ENCODE results near the gene TTLL11.

The TTLL11 gene

GRCh38 chr9:121844562-121844961, 248.5 kb downstream of the TTLL11 start:
- DNase-seq: no peak

DNA sequence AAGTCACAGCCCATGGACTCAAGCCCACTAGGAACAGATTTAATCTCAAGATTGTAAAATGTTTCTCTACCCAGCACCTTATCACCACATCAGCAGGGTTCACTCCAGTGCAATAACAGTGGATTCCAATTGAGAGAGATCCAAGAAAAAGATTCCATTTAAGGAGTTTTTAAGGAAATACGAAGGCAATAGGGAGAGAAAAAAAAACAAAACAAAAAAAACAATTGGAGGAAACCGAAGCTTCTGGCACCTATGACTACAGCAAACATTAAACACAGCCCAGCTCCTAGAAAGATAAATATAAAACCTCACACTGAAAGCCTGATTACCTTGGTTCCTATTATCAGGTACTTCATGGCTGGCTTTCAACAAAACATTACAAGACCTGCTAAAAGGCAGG, 249.0 kb downstream of the TTLL11 start:
- no peak for DNase-seq

GRCh38 chr9:121842612-121842978, 250.5 kb downstream of the TTLL11 start:
- DNase-seq: no peak

DNA sequence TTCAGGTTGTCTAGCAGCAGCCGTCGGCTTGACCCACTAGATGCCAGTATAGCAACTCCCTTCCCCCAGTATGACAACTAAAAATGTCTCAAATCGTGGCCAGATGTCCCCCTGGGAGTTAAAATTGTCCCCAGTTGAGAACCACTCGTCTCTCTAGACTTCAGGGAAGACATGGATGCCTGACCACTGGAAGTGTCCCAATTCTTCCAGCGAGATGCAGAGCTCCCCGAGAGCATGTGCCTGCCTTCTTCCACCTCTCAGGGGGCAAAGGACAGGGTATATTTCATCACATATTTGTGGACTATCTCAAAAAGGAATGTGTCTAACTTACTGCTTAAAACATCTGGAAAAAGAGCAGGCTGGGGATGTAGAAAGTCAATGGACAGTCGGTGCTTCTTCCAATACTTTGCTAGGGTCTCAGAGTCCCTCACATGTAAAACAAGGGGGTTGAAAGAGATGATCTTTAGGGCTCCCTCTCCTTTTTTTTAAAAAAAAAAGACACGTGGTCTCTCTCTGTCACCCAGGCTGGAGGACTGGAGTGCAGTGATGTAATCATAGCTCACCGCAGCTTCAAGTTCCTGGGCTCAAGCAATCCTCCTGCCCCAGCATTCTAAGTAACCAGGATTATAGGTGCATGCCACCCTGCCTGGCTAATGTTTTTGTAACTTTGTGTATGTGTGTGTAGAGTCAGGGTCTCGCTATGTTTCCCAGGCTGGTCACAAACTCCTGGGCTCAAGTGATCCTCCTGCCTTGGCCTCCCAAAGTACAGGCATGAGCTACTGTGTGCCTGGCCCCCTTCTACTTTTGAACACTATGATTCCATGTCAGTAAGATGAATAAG, 251.1 kb downstream of the TTLL11 start:
- DNase-seq: no peak

- no peak for DNase-seq
These were observed 252.0 kb downstream of the TTLL11 start for GRCh38 chr9:121840838-121841760.

DNA sequence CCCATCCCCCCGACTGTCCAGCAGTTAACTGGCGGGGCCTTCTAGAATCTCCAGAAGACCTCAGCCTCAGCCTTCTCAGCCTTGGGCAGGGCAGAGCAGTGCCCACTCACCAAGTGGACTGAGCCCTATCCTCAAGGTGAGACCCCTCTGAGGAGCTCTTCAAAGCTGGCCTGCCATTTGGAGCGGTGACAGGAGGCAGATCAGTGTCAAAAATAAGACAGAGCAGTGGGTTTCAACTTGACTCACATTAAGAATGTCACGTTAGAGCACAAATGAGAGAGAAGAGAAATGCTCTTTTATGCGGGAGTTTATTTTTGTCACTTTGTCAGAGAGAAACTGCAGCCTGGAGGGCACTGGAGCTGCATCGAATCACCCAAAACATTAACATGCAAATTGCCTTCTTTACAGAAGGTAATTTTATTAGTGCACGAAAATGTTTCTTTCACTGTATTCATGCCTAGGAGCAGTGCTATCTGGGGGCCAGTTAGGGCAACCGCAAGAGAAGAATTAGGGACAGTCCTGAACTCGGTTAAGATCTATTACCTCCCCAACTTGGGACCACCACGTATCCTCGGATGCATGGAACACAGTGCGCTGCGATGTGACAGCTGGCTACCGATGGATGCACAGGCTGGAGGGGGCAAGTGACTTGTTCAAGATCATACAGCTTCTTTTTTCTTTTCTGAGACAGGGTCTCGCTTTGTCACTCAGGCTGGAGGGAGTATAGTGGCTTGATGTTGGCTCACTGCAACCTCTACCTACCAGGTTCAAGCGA, 253.2 kb downstream of the TTLL11 start:
- DNase-seq: no peak

GRCh38 chr9:121838746-121839669, 254.1 kb downstream of the TTLL11 start:
- DNase-seq: no peak

DNA sequence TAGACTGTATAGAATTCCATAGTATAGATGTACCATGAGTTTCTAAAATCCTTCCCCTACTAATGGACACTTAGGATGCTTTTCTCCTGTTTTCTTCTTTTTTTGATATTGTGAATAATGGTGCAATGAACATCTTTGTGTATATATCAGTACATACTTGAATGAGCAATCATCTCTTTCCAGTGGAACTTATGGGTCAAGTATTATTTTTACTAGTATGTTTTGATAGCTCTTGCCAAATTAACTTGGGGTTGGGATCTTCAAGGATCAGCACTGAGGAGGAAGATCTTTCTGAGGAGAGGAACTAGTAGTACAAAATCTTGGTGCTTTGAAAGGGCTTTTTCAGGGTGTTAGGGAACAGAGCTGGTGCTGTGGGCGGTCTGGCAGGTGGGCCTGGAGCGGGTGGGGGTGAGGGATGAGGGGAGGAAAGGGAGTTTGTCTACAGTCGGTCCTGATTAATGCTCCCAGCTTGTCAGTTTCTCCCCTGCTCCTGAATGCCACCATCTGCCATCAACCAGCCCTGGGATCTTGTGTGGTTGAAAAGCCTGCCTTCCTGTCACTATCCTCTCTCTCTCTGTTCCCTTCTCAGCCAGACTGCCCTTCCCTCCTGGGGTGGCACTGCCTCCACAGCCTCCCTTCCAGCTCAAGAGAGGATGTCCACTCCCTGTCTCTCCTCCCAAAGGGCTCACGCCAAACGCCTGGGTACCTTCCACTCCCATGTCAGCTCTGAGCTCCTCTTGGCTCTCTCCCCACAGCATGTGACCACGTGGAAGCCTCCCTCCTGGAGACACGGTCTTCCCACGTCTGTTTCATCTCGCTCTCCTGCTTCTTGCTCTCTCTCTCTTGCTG, 255.8 kb downstream of the TTLL11 start:
- no peak for DNase-seq

GRCh38 chr9:121836366-121836885, 256.7 kb downstream of the TTLL11 start:
- no peak for DNase-seq

DNA sequence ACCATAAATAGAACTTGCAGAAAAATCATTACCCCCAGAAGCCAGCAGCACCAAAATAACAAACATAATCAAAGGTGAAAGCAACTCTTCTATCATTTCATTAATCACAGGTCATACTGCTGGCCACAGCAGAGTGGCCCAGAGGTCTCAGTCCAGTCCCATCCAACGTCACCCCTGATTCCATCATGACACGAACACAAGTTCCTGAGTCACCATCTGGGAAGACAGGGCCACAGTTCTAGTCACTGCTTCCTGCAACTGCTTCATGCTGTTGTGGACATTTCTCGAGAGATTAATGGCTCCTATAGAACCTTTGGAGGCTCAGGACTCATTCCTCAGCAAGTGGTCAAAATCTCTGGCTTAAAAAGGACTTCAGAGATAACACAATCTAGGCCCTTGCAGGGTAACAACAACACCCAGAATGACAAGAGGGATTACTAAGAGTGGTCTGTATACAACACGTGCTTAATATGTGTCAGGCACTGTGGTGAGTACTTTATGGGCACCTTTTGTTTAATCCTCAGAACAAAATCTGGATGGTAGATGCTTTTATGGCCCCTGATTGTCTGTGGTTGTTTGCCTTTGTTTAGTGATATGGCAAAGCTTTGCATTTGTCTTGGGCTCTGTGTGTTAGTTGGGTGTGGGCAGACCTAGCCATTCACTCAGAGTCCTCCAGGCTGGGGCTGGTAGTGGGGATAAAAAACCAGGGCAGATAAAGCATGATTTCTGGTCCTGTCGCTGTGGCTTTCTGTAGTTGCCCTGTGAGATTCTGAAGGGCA, 257.3 kb downstream of the TTLL11 start:
- no peak for DNase-seq

DNA sequence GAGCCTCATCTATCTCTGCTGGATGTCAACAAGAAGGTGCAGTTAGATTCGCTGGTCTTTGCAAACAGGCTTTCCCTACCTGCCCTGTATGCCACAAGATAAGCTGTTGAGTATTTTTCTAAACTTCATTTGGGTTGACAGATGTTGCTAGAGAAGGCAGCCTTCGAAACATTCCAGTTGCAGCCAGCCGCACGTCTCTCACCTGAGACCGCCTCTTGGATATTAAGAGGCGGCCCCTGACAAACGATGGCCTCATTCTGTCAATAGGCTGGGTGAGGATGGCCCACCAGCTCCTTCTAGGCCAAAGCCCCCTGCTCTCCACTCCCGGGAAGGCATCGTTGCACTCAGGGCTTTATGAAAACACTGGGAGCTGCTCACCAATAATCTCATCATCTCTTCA, 260.0 kb downstream of the TTLL11 start:
- no peak for DNase-seq

- DNase-seq: no peak
These were observed 261.2 kb downstream of the TTLL11 start for GRCh38 chr9:121831869-121832268.

- no peak for DNase-seq
These were observed 262.5 kb downstream of the TTLL11 start for GRCh38 chr9:121830441-121831140.

- no peak for DNase-seq
These were observed 265.7 kb downstream of the TTLL11 start for GRCh38 chr9:121827251-121827967.

GRCh38 chr9:121826711-121827110, 266.4 kb downstream of the TTLL11 start:
- DNase-seq: no peak

DNA sequence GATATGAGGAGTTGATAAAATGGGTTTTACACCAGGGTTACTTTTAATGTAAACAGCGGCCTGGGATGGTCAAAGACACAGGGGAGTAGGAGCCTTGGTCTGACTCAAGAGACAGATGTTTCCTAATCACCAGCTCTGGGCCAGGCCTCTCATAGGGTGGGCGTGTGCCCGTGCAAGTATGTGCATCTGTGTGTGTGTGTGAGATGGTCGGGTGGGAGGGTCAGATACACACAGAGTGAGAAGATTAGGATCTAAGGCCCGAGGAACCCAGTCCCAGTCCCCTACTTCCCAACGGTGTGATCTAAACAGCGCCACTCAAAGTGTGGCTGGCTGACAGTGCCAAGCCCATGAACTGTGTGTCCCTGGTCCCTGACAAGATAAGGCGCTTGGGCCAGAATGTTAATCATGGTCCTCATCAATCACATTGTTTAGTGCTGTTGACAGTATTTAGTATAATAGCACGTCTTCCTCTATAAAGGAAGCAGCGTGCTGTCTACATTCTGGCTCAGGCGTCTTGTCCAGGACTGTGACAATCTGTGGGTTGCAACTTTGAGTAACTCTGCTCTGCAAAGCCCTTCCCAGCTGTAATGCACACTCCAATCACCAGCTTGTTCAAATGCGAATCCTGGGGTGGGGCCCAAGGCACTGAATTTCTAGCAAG, 267.9 kb downstream of the TTLL11 start:
- no peak for DNase-seq

DNA sequence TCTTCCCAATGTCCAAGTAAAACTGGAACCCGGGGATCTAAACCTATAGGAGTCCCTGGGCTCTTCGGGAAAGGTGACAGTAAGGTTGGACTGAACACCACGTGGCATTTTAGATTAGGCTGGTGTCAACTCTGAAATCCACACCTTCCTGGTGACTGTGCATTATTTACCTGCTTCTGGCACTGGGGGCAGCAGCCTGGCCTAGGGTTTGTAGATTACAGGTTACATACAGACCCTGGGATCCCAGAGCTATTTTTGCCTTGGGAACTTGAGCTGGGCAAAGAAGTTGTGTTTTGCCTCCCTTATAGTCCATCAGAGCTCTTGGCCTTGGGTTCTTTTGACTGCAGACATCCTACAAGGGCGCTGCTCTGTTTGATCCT, 268.5 kb downstream of the TTLL11 start:
- DNase-seq: no peak
